ENCODE measurements around the gene GAA.
"Not testable (repeated sequence)": the region's sequence is repeated elsewhere in the genome, so short reads cannot be mapped to it uniquely, and the experiment has no call there.

The GAA gene

DNA sequence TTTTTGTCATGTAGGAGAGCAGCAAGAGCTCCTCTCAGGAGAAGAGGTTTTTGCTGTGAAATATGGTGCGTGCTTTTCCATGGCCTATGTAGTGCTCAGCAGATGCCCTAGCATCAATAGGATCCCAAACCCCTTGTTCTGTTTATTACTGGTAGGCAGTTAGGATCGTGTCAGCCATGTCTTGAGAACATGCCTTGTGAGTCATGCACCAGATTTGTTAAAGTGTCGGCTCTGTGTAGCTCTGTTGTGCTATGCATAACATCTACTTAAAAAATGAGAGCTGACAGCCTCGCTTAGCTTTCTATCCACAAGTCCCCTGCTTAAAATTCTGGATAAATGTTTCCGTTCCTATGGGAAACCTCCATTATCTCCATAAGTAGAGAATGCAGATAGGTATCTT lies 50.0 kb downstream of the GAA start:
- no peak for DNase-seq

DNA sequence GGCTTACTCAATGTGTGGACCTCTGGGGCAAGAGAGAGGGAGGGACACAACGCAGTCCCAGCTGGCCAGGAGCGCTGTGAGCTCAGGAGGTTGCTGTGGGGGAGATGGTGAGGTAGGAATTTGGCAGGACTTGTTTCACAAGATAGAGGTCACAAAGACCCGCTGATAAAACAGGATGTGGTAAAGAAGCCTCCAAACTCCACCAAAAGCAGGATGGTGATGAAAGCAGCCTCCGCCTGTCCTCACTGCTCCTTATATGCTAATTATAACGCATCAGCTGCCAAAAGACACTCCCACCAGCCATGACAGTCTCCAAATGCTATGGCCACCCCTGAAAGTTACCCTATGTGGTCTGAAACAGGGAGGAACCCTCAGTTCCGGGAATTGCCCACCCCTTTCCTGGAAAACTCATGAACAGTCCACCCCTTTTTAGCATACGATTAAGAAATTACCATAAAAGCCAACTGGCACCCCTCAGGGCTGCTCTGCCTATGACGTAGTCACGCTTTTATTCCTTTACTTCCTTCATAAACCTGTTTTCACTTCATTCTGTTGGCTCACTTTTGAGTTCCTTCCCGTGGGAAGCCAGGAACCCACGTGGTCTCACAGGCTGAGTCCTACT lies 50.8 kb downstream of the GAA start:
- no peak for DNase-seq

DNA sequence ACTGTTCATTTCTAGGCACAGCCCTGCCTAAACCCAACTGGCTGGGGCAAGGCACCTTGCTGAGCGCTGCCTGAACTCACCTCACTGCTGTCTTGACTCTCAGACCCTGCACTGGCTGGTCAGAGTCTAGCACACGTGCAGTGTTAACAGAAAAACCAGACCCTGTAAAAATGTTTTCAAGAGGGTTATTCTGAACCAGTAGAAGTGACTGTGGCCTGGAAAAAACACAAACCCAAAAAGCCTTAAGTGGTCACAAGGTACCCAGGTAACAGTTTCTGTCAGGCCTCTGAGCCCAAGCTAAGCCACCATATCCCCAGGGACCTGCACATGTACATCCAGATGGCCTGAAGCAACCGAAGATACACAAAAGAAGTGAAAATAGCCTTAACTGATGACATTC lies 51.6 kb downstream of the GAA start:
- no peak for DNase-seq

DNA sequence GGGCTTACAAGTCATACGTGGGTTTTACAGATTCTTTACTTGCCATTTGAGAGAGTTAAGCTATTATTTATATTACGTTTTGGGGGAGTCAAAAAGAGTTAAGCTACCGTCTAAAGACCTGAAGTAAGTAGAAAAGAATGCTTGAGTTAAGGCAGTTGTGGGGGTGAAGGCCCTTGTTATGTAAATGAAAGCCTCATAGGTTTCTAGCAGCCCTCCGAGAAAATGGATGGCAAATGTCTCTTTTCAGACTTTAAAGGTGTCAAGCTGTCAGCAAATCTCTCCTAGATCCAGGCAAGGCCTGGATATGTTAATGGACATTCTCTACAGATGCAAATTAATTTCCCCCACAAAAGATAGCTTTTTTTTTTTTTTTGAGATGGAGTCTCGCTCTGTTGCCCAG lies 52.8 kb downstream of the GAA start:
- DNase-seq: no peak

DNA sequence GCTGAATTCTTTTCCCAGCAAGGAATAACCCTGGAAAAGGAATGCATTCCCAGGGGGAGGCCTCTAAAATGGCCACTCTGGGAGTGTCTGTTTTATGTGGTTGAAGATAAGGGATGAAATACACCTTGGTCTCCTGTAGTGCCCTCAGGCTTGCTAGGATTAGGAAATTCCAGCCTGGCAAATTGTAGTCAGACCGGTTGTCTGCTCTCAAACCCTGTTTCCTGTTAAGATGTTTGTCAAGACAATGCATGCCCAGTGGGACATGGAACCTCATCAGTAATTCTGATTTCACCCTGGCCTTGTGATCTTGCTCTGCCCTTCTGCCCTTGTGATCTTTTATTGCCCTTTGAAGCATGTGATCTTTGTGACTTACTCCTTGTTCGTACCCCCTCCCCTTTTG lies 54.2 kb downstream of the GAA start:
- DNase-seq: not testable (repeated sequence)

DNA sequence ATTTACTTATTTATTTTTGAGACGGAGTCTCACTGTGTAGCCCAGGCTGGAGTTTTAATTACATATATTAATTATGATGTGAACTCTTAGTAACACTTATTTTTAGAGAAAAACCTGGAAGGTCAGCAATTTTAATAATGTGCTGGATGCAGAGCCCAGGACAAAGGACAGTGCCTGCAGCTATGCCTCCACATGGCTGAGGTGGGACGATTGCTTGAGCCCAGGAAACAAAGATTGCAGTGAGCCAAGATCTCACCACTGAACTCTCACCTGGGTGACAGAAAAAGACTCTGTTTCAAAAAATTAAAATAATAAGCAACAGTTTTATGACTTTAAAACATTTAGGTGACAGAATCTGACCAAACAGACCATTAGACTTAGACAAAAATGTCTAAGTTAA lies 57.5 kb downstream of the GAA start:
- no peak for DNase-seq

DNA sequence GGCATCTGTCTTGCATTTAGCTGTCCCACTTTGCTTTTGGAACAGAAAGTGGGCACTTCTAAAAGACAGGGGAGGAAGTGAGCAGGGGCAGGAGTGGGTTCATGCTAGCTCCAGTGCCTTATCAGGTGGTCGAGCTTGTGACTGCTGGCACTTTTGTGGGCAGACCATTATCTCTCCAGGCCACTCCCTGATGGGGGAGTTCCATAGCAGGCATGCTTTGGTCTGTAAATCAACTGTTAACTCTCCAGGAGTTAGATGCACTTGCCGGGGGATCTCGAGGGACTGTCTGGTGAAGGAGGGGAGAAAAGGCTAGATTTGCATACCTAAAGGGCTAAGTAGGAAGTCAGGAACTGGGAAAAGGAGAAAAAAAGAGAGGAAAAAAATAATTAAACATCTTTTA lies 59.2 kb downstream of the GAA start:
- no peak for DNase-seq

DNA sequence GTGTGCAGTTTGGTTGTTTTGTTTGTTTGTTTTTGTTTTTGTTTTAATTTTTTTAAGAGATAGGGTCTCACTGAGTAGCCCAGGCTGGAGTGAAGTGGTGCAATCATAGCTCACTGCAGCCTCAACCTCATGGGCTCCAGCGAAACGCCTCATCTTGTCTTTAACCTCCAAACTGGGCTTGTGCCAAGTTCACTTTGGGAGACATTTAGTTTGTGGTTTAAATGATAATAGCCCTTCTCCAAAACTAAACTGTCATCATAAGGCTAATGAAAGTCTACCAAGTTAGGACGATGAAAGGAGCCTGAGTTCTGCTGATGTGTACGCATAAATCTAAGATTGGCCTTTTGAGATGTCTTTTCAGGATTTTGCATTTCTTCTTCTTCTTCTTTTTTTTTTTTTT lies 62.0 kb downstream of the GAA start:
- DNase-seq: no peak

DNA sequence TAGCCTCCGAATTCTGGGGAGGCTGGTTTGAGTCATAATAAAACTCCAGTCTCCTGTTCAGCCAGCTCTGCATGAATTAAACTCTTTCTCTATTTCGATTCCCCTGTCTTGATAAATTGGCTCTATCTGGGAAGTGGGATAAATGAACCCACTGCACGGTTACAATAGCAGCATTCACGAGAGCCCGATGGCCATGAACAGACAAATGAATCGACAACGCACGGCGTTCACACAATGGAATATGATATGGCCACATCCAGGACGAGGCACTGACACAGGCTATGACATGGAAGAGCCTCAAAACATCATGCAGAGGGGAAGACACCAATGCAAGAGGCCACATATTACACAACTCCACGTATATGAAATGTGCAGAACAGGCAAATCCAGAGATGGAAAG lies 62.8 kb downstream of the GAA start:
- DNase-seq: no peak

DNA sequence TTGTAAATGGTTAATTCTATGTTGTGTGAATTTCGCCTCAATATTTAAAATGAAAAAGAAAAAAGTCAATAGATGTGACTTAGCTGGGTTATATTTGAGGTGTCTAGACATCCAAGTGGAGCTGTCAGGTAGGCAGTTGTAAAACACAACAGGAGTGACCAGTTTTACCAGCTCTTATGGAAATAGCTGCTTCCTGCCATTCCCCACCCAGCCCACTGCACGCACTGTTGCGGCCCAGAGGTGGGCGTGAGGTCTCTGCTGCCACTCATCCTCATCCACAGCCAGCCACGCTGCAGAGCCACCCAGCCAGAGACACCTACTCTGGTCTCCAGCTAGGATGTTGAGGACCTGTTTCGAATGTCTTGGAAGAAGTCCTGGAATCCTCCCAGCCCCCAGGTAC lies 65.1 kb downstream of the GAA start:
- no peak for DNase-seq

DNA sequence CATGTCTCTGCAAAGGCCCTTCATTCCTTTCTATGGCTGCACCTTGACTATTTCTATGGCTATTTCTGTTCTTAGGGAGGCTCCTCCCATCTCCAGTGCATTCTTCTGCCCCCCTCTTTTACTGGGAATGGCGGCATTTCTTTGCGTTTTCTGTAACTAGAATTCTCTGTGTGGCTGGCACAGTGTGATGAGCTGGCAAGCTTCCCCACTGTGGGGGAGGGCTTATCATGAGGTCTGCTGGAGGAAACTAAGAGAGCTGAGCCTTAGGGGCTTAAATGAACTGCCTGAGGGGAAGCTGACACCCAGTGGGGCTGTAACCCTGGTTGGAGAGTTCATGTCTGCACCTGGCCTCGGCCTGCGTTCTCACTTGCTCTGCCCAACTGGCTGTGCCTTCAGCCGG lies 67.0 kb downstream of the GAA start:
- DNase-seq: no peak

DNA sequence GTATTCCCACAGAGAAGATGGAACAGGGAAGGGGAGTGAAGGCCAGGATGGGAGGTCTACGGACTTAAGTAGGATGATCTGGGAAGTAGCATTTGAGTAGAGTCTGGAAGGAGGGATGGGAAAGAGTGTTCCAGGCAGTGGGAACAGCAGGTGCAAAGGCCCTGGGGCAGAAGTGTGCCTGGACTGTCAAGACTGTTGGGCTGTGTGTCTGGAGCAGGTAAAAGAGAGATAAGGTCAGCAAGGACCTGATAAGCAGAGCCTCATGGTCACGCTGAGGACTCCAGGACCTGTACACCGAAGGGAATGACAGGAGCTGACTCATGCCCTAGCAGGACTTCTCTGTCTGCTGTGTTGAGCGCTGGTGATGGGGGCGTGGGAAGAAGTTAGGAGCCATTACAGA lies 67.7 kb downstream of the GAA start:
- DNase-seq: no peak
